H1 (cell line): ENCODE data around the gene TBCE. TPM values are rescaled to one million over a fixed set of nuclear protein-coding genes. Genes with fewer than 3 reads are reported as not detected.

Experiments
- CTCF ChIA-PET: fragments of 300-600 bp; sonication (Branson Sonifier 250); formaldehyde crosslinking; loops from one replicate; lab custom pipeline; 2021; ENCODE audit not compliant: partially characterized antibody; lab: Charles Lee
- POLR2A ChIA-PET: fragments of 300-600 bp; sonication (Branson Sonifier 250); formaldehyde crosslinking; loops from one replicate; lab custom pipeline; 2021; ENCODE audit warnings: inconsistent platforms; ENCODE audit not compliant: partially characterized antibody; lab: Charles Lee
- DNase-seq, 2 experiments: peaks; one replicate each; pipeline versions ENCODE4 v3.0.0 to v3.0.0-alpha.2; 2010 to 2022; ENCODE audit warnings: low spot score in 2 of 2, low read depth in 1 of 2, mixed read lengths in 1 of 2
- FAIRE-seq: peaks from 2 replicates; lab custom pipeline; 2011; peaks lifted over from hg19 to GRCh38; lab: Jason Lieb, UNC
- H2AFZ ChIP-seq: 2 replicates; pipeline ENCODE4 v1.8.1; 2012; ENCODE audit warnings: low read length, inconsistent platforms
- H2AK5ac ChIP-seq: 2 replicates; pipeline ENCODE4 v1.6.1; 2013; ENCODE audit warnings: low read depth, low read length
- H2BK120ac ChIP-seq: replicated peaks from 2 replicates; pipeline ENCODE3; 2013; ENCODE audit warnings: low read depth, low read length, inconsistent platforms
- H2BK12ac ChIP-seq: 2 replicates; pipeline ENCODE4 v1.6.1; 2013; ENCODE audit warnings: low read depth, low read length
- H2BK15ac ChIP-seq: 2 replicates; pipeline ENCODE4 v1.6.1; 2013; ENCODE audit warnings: low read length
- H2BK20ac ChIP-seq: 2 replicates; pipeline ENCODE4 v1.6.1; 2013; ENCODE audit warnings: low read length
- H2BK5ac ChIP-seq: 2 replicates; pipeline ENCODE4 v1.6.1; 2013; ENCODE audit warnings: low read depth, low read length
- H3K14ac ChIP-seq: 2 replicates; pipeline ENCODE4 v1.6.1; 2013; ENCODE audit warnings: inconsistent platforms; ENCODE audit not compliant: insufficient read length
- H3K18ac ChIP-seq: 2 replicates; pipeline ENCODE4 v1.6.1; 2013; ENCODE audit warnings: low read length; ENCODE audit errors: extremely low read depth
- H3K23ac ChIP-seq: 2 replicates; pipeline ENCODE4 v1.6.1; 2013; ENCODE audit warnings: inconsistent platforms; ENCODE audit not compliant: insufficient read length
- H3K23me2 ChIP-seq: 2 replicates; pipeline ENCODE4 v1.6.1; 2013; ENCODE audit warnings: low read depth, low read length
- H3K27ac ChIP-seq: 2 replicates; pipeline ENCODE4 v1.6.1; 2011; ENCODE audit warnings: low read depth, low read length, inconsistent platforms
- H3K27me3 ChIP-seq, 4 experiments: replicated peaks in 1 of 4; 1 replicate in 1 of 4; 2 replicates in 3 of 4; pipeline versions ENCODE4 v1.6.1 to v1.8.1; 2011 to 2013; ENCODE audit warnings: low read length in 3 of 4, mild to moderate bottlenecking in 3 of 4, inconsistent platforms in 2 of 4, mixed read lengths in 2 of 4, moderate library complexity in 1 of 4; ENCODE audit not compliant: control insufficient read depth in 3 of 4, insufficient read depth in 3 of 4; ENCODE audit errors: extremely low read depth in 1 of 4
- H3K36me3 ChIP-seq, 4 experiments: 2 replicates each; pipeline versions ENCODE4 v1.6.1 to v1.8.1; 2011 to 2013; ENCODE audit warnings: mild to moderate bottlenecking in 4 of 4, low read length in 3 of 4, moderate library complexity in 2 of 4, control low read depth in 1 of 4, inconsistent platforms in 1 of 4; ENCODE audit not compliant: insufficient read depth in 4 of 4, control insufficient read depth in 2 of 4
- H3K4ac ChIP-seq: replicated peaks from 2 replicates; pipeline ENCODE3; 2013; ENCODE audit warnings: low read length, low read depth, mixed read lengths, inconsistent platforms; ENCODE audit not compliant: insufficient read length
- H3K4me1 ChIP-seq, 4 experiments: replicated peaks in 1 of 4; 1 replicate in 1 of 4; 2 replicates in 3 of 4; pipeline versions ENCODE4 v1.6.1 to v1.8.1; 2011 to 2013; ENCODE audit warnings: low read length in 3 of 4, inconsistent platforms in 2 of 4, mixed read lengths in 1 of 4; ENCODE audit not compliant: insufficient read depth in 4 of 4, control insufficient read depth in 3 of 4
- H3K4me2 ChIP-seq, 2 experiments: 2 replicates each; pipeline versions ENCODE4 v1.6.1 to v1.8.1; 2011 to 2013; ENCODE audit warnings: low read depth in 2 of 2, low read length in 2 of 2, control low read depth in 1 of 2, inconsistent platforms in 1 of 2, mild to moderate bottlenecking in 1 of 2; ENCODE audit not compliant: insufficient read depth in 1 of 2
- H3K4me3 ChIP-seq, 4 experiments: fragments of 200-600, 300-600 bp in 1 of 4; sonication (generic), shearing (Covaris generic), sonication (Bioruptor Twin) in 1 of 4; 2 replicates each; pipeline versions ENCODE4 v1.5.1 to v1.8.1; 2011 to 2016; ENCODE audit warnings: low read length in 4 of 4, low read depth in 3 of 4, control low read depth in 2 of 4, inconsistent platforms in 2 of 4, mild to moderate bottlenecking in 2 of 4, mixed read lengths in 1 of 4, moderate library complexity in 1 of 4; ENCODE audit not compliant: insufficient read depth in 2 of 4; ENCODE audit errors: extremely low read depth in 1 of 4
- H3K56ac ChIP-seq: replicated peaks from 2 replicates; pipeline ENCODE3; 2013; ENCODE audit warnings: low read depth, mild to moderate bottlenecking, mixed read lengths, low read length, inconsistent platforms; ENCODE audit not compliant: insufficient read length
- H3K79me1 ChIP-seq: 2 replicates; pipeline ENCODE4 v1.6.1; 2013; ENCODE audit warnings: low read depth, low read length, control low read depth
- H3K79me2 ChIP-seq, 2 experiments: 2 replicates each; pipeline versions ENCODE4 v1.6.1 to v1.8.1; 2012 to 2013; ENCODE audit warnings: low read length in 2 of 2, mild to moderate bottlenecking in 2 of 2, inconsistent platforms in 1 of 2; ENCODE audit not compliant: insufficient read depth in 2 of 2, control insufficient read depth in 1 of 2
- H3K9ac ChIP-seq, 4 experiments: replicated peaks in 1 of 4; 1 replicate in 1 of 4; 2 replicates in 3 of 4; pipeline versions ENCODE4 v1.6.1 to v1.8.1; 2011 to 2013; ENCODE audit warnings: low read depth in 3 of 4, low read length in 3 of 4, control low read depth in 2 of 4, mild to moderate bottlenecking in 2 of 4, moderate library complexity in 2 of 4, inconsistent platforms in 1 of 4; ENCODE audit errors: extremely low read depth in 1 of 4
- H3K9me3 ChIP-seq, 2 experiments: 2 replicates each; pipeline versions ENCODE4 v1.6.1 to v1.8.1; 2012 to 2013; ENCODE audit warnings: mild to moderate bottlenecking in 2 of 2, moderate library complexity in 2 of 2, control low read depth in 1 of 2, inconsistent platforms in 1 of 2, low read depth in 1 of 2, low read length in 1 of 2, mixed read lengths in 1 of 2; ENCODE audit not compliant: insufficient read depth in 2 of 2
- H4K20me1 ChIP-seq, 2 experiments: replicated peaks in 1 of 2; 2 replicates each; pipeline versions ENCODE3 to v1.8.1; 2011 to 2013; ENCODE audit warnings: inconsistent platforms in 2 of 2, low read length in 2 of 2, mild to moderate bottlenecking in 1 of 2; ENCODE audit not compliant: insufficient read depth in 2 of 2, control insufficient read depth in 1 of 2
- H4K5ac ChIP-seq: 2 replicates; pipeline ENCODE4 v1.6.1; 2013; ENCODE audit warnings: low read length, low read depth, mixed read lengths, inconsistent platforms; ENCODE audit not compliant: insufficient read length
- H4K8ac ChIP-seq: 2 replicates; pipeline ENCODE4 v1.8.0; 2013; ENCODE audit warnings: mild to moderate bottlenecking, moderate library complexity, low read length, inconsistent platforms; ENCODE audit not compliant: insufficient read depth; ENCODE audit errors: extremely low read depth
- H4K91ac ChIP-seq: replicated peaks from 2 replicates; pipeline ENCODE3; 2013; ENCODE audit warnings: low read length, mixed read lengths, inconsistent platforms; ENCODE audit not compliant: insufficient read length
- ASH2L ChIP-seq: fragments of 200-600, 300-600 bp; sonication (generic); IDR thresholded peaks from one replicate; pipeline ENCODE4 v1.7.1; 2017; ENCODE audit warnings: low read length
- RFX5 ChIP-seq: IDR thresholded peaks from 2 replicates; pipeline ENCODE4 v1.6.1; 2011; ENCODE audit warnings: low read depth, low read length, improper control_type of control experiment, borderline replicate concordance
- SIX5 ChIP-seq: IDR thresholded peaks from 2 replicates; pipeline ENCODE4 v1.6.1; 2011; ENCODE audit warnings: mild to moderate bottlenecking, low read depth, low read length
- WGBS, 2 experiments: shearing (Covaris generic) in 1 of 2; methylation state at CpG; one replicate each; pipeline versions ENCODE4 v1.1.6 to v1.1.7; 2013 to 2015; ENCODE audit warnings: low lambda C conversion rate in 2 of 2, mixed read lengths in 2 of 2, inconsistent platforms in 1 of 2, low coverage in 1 of 2, missing lambda C conversion rate in 1 of 2; ENCODE audit not compliant: insufficient replicate concordance in 2 of 2, insufficient coverage in 1 of 2, insufficient read length in 1 of 2; ENCODE audit errors: extremely low coverage in 1 of 2, missing lambda C conversion rate in 1 of 2; 5-methylcytosine and 5-hydroxymethylcytosine counted together
- polyA plus RNA-seq, 7 experiments: library from polyadenylated mRNA; depleted of rRNA in 3 of 7; stranded (reverse) in 5 of 7; unstranded in 2 of 7; fragments of >200 nt in 5 of 7; fragments of 200-250 nt in 2 of 7; gene quantifications; 1 replicate in 5 of 7; 2 replicates in 1 of 7; 4 replicates in 1 of 7; pipeline versions ENCODE4 v1.2.1 to v1.2.3, GENCODE V29; 2011 to 2013; ENCODE audit warnings: missing spikeins in 2 of 7, mixed read lengths in 2 of 7
- total RNA-seq: library from RNA; stranded (reverse); fragmentation: NEBNext Ultra II Directional; extraction: Animal tissue kit (Norgen Biotek cat#: 25700); gene quantifications from 2 replicates; pipeline ENCODE4 v1.2.1, GENCODE V29; 2021

Gene TBCE
- total and polyA plus RNA-seq, 2 of the 8 experiments (the other 6 are each of a cell fraction or from before 2014, with no cell fraction given): 22.7 to 42.9 TPM

DNA sequence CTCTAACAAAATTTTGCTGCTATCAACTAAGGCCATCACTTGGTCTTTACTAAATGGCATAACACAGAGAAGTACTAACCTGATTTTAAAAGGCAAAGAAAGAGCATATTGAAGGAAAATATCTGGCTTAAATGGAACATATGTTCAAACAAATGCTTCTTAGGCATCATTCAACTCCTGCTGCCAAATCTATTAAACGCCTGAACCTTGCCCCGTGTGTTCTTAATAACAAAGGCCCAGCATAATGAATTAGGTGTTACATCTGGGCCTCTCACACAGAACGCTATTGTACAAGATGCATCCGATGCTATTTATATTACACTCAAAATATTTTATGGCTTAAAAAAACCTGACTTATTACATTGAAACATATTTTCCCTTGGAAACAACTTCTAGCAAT lies 88.6 kb downstream of the TBCE start:
- no peak overlapping the region for H3K18ac ChIP-seq
- peaks cover 0 to 23% (median 9%) of the 10 kb centered on the region in 4 experiments; a peak in 5 of 8 replicates for H3K36me3 ChIP-seq
- no peaks in the 10 kb centered on the region for H3K79me1 ChIP-seq
- no peak overlapping the region for H3K4me3 ChIP-seq
- CTCF ChIA-PET: interaction anchor here (0.7 to 1.2 kb wide), 2 partner anchors 21 to 259 kb away, joined by 3 to 4 read pairs; no protein-coding TSS in a partner anchor
- no peak overlapping the region for H3K23ac ChIP-seq
- no peaks in the 10 kb centered on the region for H3K79me2 ChIP-seq
- H3K4me2 ChIP-seq: no peak overlapping the region
- no peak overlapping the region for H2BK12ac ChIP-seq
- no peak overlapping the region for H4K5ac ChIP-seq
- no peak overlapping the region for H3K4ac ChIP-seq
- peaks cover 0 to 3% of the 10 kb centered on the region in 2 experiments for H4K20me1 ChIP-seq
- no peak overlapping the region for H2AK5ac ChIP-seq
- H3K4me1 ChIP-seq: no peaks in the 10 kb centered on the region
- no peak overlapping the region for H2BK15ac ChIP-seq
- no peaks in the 10 kb centered on the region for H3K9me3 ChIP-seq
- no peaks in the 10 kb centered on the region for H3K23me2 ChIP-seq
- WGBS, 2 experiments: 95% methylated on average over 4 of the region's 4 CpGs; no CpG with 5 or more reads in 1 of the 2 experiments
- no peak overlapping the region for H2AFZ ChIP-seq
- DNase-seq (no peak), FAIRE-seq (no peak)
- H3K14ac ChIP-seq: no peak overlapping the region
- no peak overlapping the region for H2BK20ac ChIP-seq
- no peak overlapping the region for H4K91ac ChIP-seq
- H3K56ac ChIP-seq: no peak overlapping the region
- no peak overlapping the region for H2BK120ac ChIP-seq
- H4K8ac ChIP-seq: no peak overlapping the region
- H3K9ac ChIP-seq: no peak overlapping the region
- no peak overlapping the region for H3K27ac ChIP-seq
- POLR2A ChIA-PET: no interaction called here
- no peaks in the 10 kb centered on the region for H3K27me3 ChIP-seq
- no peak overlapping the region for H2BK5ac ChIP-seq
- TF ChIP-seq RFX5 (no peak), SIX5 (no peak), ASH2L (no peak)
